A673 (cell line): ENCODE measurements around the gene TFF1. TPM values are rescaled to one million over a fixed set of nuclear protein-coding genes. Genes with fewer than 3 reads are reported as not detected.

Source experiments
- BruUV-seq: library from RNA; stranded (reverse); fragments of 400-500 nt; replicated peaks from 2 replicates; lab custom pipeline; 2021; lab: Mats Ljungman, UMichigan
- CTCF ChIA-PET: fragments of 300-600 bp; sonication (Branson Sonifier 250); formaldehyde crosslinking; loops from one replicate; lab custom pipeline; 2022; ENCODE audit warnings: antibody characterized with exemption; lab: Charles Lee
- POLR2A ChIA-PET: fragments of 300-600 bp; sonication (Branson Sonifier 250); formaldehyde crosslinking; loops from one replicate; lab custom pipeline; 2022; ENCODE audit warnings: antibody characterized with exemption; ENCODE audit not compliant: low non-redundant PET; lab: Charles Lee
- DNase-seq: peaks from one replicate; pipeline ENCODE4 v3.0.0-alpha.2; 2015; ENCODE audit warnings: low spot score
- H3K27ac ChIP-seq: fragments of 200-600 bp; sonication (generic); 2 replicates; pipeline ENCODE4 v1.5.1; 2016; ENCODE audit warnings: mixed run types, low read depth, mild to moderate bottlenecking, mixed read lengths, antibody characterized with exemption, low read length; ENCODE audit not compliant: poor library complexity, severe bottlenecking
- H3K27me3 ChIP-seq: fragments of 200-600 bp; sonication (generic); replicated peaks from 2 replicates; pipeline ENCODE4 v1.6.1; 2017; ENCODE audit warnings: mixed run types, low read depth, mild to moderate bottlenecking, mixed read lengths, antibody characterized with exemption, low read length; ENCODE audit not compliant: insufficient read depth, poor library complexity
- H3K36me3 ChIP-seq: fragments of 200-600 bp; sonication (generic); 2 replicates; pipeline ENCODE4 v1.6.1; 2016; ENCODE audit warnings: mixed run types, mild to moderate bottlenecking, mixed read lengths, antibody characterized with exemption, low read length; ENCODE audit not compliant: insufficient read depth, poor library complexity, severe bottlenecking
- H3K4me1 ChIP-seq: fragments of 200-600 bp; sonication (generic); 2 replicates; pipeline ENCODE4 v1.6.1; 2017; ENCODE audit warnings: mixed run types, mild to moderate bottlenecking, mixed read lengths, antibody characterized with exemption, low read length; ENCODE audit not compliant: insufficient read depth, poor library complexity, severe bottlenecking
- H3K4me3 ChIP-seq: fragments of 200-600 bp; sonication (generic); 2 replicates; pipeline ENCODE4 v1.5.1; 2016; ENCODE audit warnings: low read depth, mixed run types, mild to moderate bottlenecking, mixed read lengths, low read length; ENCODE audit not compliant: poor library complexity, severe bottlenecking
- H3K9me3 ChIP-seq: fragments of 200-600 bp; sonication (generic); 2 replicates; pipeline ENCODE4 v1.6.1; 2016; ENCODE audit warnings: mixed run types, low read depth, mild to moderate bottlenecking, mixed read lengths, antibody characterized with exemption, low read length; ENCODE audit not compliant: poor library complexity, severe bottlenecking
- CTCF ChIP-seq: fragments of 300-800, 200-600 bp; sonication (generic); conservative IDR thresholded peaks from 2 replicates; pipeline ENCODE4 v1.5.1; 2017; ENCODE audit warnings: low read depth, mild to moderate bottlenecking, antibody characterized with exemption, low read length, moderate library complexity, mixed read lengths
- EZH2 ChIP-seq: fragments of 200-600 bp; sonication (generic); IDR thresholded peaks from 2 replicates; pipeline ENCODE4 v1.6.1; 2017; ENCODE audit warnings: borderline replicate concordance, low read depth, mild to moderate bottlenecking, mixed read lengths, antibody characterized with exemption, low read length; ENCODE audit not compliant: poor library complexity, severe bottlenecking
- intact Hi-C: fragments of 100-400 bp; cut with micrococcal nuclease; formaldehyde crosslinking; loops from one replicate; pipeline ENCODE4 v1.10.0; 2022; ENCODE audit not compliant: unreplicated experiment
- total RNA-seq: library from RNA; stranded (reverse); gene quantifications from 2 replicates; pipeline ENCODE4 v1.2.3, GENCODE V29; 2021

Gene TFF1
- total RNA-seq, 1 experiment from 2014 or later, result not detected

GRCh38 chr21:42319376-42319775 lies 47.0 kb downstream of the TFF1 start:
- Histone ChIP-seq H3K36me3 (no peaks in the 10 kb centered on the region), H3K27me3 (no peaks in the 10 kb centered on the region), H3K4me1 (no peaks in the 10 kb centered on the region), H3K4me3 (no peak overlapping the region), H3K9me3 (no peaks in the 10 kb centered on the region), H3K27ac (no peak overlapping the region)
- ChIA-PET CTCF (no interaction called here), POLR2A (no interaction called here)
- no peak for TF ChIP-seq CTCF
- TF ChIP-seq EZH2, result no peak
- intact Hi-C loops, result no loop called here
- BruUV-seq, result no TSS peak
- DNase-seq, result no peak

- Histone ChIP-seq H3K27ac (no peak overlapping the region), H3K36me3 (no peaks in the 10 kb centered on the region), H3K4me3 (no peak overlapping the region), H3K4me1 (no peaks in the 10 kb centered on the region), H3K9me3 (no peaks in the 10 kb centered on the region), H3K27me3 (no peaks in the 10 kb centered on the region)
- no peak for DNase-seq
- ChIA-PET CTCF (no interaction called here), POLR2A (no interaction called here)
- no peak for TF ChIP-seq CTCF
- TF ChIP-seq EZH2, result no peak
- intact Hi-C loops, result no loop called here
- no TSS peak for BruUV-seq
These were observed 48.2 kb downstream of the TFF1 start for GRCh38 chr21:42317826-42318746.

- BruUV-seq, result no TSS peak
These were observed 49.0 kb downstream of the TFF1 start for GRCh38 chr21:42317341-42317741.

More at GRCh38 chr21:42317341-42317741, 49.0 kb downstream of the TFF1 start:
- no peak overlapping the region for H3K4me3 ChIP-seq
- DNase-seq, result no peak
- ChIA-PET CTCF (no interaction called here), POLR2A (no interaction called here)
- H3K9me3 ChIP-seq, result no peaks in the 10 kb centered on the region
- no peak overlapping the region for H3K27ac ChIP-seq
- H3K4me1 ChIP-seq, result no peaks in the 10 kb centered on the region
- TF ChIP-seq EZH2, result no peak
- no peak for TF ChIP-seq CTCF
- no peaks in the 10 kb centered on the region for H3K27me3 ChIP-seq
- intact Hi-C loops, result no loop called here
- no peaks in the 10 kb centered on the region for H3K36me3 ChIP-seq
